ENCODE measurements around the gene ABL2.
A peak's percentile ranks its signal among the peaks of the same experiment; 100 is the strongest.

The ABL2 gene

DNA sequence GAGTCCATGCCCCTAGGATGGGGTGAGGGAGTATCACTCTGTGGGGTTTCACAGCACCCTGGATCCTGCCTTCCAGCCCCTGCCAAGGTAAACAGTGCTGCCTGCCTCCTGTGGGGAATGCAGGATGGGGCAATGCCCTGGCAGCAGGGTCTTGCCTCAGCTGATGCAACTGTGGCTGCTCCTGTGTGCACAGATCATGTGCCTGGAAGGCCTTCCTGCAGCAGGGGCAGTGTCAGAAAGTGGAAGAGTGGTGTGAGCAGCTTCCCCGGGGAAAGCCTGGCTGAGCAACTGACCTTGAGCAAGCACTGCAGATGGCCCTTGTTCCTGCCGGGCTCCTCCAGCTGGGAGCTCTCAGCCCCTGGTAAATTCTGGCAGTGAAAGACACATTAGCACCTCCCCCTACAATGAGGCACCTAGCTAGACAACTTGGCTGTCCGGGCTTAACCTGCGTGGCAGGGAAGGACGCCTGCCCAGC lies 137.7 kb downstream of the ABL2 start:
- no peak for DNase-seq (ENCODE audit: low read depth)

GRCh38 chr1:179090923-179091322 lies 138.6 kb downstream of the ABL2 start:
- no peak for DNase-seq (ENCODE audit: low read depth)

DNA sequence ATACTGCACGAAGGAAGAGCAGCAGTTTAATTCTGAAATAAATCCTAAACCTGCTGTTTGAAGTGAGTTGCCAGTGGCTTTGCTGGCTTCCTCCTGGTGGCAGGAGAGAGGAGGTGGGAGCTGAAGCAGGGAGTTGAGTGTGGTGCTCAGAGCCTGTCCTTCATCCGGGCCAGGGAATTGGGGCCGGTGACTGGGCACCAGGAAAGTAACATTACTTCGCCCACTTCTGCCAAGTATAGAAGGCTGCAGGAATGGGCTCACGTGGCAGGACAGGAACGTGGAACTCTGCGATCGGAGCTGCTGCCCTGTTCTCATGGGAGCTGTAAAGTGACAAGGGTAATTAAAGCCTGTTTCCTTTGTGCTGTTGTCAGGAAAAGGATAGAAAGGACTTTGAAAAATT lies 139.0 kb downstream of the ABL2 start:
- no peak for DNase-seq (ENCODE audit: low read depth)

DNA sequence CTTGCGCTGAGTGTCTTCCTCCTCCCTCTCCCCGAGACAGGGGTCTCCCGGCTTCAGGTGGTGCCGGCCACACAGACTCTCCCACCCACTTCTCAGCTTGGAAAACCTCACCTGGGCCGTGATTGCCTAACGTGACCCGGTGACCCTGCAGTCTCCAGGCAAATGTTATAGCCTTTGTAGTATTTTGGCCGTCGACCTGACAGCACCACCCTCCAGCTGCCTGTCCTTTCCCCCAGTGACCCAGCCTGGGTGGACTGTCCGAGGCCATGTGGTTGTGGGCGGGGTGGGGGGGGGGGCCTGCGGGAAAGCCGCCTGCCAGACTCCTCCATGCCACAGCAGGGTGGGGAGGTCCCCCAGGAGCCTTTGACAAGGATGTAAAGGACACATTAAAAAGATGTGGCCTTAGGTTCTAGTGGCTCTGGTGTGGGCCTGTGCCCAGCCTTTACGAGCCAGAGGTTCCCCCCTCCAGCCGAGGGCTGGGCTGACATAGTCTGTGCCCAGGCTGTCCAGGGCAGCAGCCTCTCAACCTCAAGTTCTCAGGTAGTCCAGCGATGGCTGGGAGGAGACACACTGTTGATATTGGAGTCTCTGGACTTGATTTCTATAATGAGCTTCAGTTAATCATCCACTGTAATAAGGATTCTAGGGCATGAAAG lies 139.5 kb downstream of the ABL2 start:
- no peak for DNase-seq (ENCODE audit: low read depth)

DNA sequence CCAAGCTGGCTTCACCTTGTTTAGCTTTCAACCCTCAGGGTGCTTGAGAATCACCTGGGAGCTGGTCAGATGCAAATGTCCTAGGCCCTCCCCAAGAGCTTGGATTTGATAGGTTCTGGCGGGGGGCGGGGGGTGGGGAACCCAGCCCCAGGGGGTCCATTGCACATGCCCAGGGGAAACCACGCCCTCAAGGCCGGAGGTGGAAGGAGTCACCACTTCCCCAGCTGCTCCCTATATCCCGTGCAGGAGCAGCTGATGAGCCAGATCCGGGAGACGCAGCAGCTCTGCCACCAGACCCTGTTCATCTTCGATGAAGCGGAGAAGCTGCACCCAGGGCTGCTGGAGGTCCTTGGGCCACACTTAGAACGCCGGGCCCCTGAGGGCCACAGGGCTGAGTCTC lies 141.8 kb downstream of the ABL2 start:
- DNase-seq (ENCODE audit: low read depth), result no peak

- DNase-seq (ENCODE audit: low read depth), result no peak
Measured at GRCh38 chr1:179083533-179083932, 145.9 kb downstream of the ABL2 start.

- DNase-seq (ENCODE audit: low read depth), result no peak
Measured at GRCh38 chr1:179082999-179083335, 146.5 kb downstream of the ABL2 start.

GRCh38 chr1:179082333-179082998 lies 147.0 kb downstream of the ABL2 start:
- DNase-seq (ENCODE audit: low read depth), result peak; percentile 20

GRCh38 chr1:179081687-179082332 lies 147.7 kb downstream of the ABL2 start, which contains the start of gene TOR3A:
TSS of gene TOR3A (plus strand) at chr1:179082070. CDS start at chr1:179082129, 59 bp downstream.
- DNase-seq (ENCODE audit: low read depth), result peak; percentile 79

GRCh38 chr1:179080866-179081686 lies 148.4 kb downstream of the ABL2 start:
- no peak for DNase-seq (ENCODE audit: low read depth)

GRCh38 chr1:179079113-179079761 lies 150.2 kb downstream of the ABL2 start:
- peak; percentile 48 for DNase-seq (ENCODE audit: low read depth)

- DNase-seq (ENCODE audit: low read depth), result no peak
Measured at GRCh38 chr1:179077396-179077795, 152.1 kb downstream of the ABL2 start.

GRCh38 chr1:179066471-179066870 lies 163.0 kb downstream of the ABL2 start:
- DNase-seq (ENCODE audit: low read depth), result no peak

DNA sequence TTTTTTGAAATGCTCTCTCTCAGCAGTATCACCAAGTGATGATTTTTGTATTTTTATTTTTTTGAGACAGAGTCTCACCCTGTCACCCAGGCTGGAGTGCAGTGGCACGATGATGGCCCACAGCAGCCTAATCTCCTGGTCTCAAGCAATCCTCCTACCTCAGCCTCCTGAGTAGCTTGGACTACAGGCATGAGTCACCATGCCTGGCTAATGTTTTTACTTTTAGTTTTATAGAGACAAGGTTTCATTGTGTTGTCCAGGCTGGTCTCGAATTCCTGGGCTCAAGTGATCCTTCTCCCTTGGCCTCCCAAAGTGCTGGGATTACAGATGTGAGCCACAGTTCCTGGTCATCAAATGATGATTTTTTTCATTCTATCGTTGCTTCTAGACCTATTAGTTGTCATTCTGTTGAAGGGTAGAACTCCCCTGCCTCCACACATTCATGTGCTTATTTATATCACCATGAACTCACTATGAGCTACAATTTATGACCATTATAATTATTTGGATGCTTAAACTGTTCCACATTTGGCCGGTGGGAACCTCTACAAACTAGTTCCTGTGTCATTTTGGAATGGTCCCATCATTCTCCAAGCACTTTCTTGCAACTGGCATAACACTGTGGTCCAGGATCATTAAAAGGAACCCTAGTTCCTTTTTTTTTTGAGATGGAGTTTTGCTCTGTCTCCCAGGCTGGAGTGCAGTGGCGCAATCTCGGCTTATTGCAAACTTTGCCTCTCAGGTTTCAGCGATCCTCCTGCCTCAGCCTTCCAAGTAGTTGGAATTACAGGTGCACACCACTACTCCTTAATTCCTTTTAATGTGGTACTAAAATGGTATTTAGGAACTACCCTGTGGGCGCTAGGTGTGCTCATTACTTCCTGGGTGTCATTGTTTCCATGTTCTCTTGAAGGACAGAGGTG lies 167.9 kb downstream of the ABL2 start:
- DNase-seq (ENCODE audit: low read depth), result no peak

DNA sequence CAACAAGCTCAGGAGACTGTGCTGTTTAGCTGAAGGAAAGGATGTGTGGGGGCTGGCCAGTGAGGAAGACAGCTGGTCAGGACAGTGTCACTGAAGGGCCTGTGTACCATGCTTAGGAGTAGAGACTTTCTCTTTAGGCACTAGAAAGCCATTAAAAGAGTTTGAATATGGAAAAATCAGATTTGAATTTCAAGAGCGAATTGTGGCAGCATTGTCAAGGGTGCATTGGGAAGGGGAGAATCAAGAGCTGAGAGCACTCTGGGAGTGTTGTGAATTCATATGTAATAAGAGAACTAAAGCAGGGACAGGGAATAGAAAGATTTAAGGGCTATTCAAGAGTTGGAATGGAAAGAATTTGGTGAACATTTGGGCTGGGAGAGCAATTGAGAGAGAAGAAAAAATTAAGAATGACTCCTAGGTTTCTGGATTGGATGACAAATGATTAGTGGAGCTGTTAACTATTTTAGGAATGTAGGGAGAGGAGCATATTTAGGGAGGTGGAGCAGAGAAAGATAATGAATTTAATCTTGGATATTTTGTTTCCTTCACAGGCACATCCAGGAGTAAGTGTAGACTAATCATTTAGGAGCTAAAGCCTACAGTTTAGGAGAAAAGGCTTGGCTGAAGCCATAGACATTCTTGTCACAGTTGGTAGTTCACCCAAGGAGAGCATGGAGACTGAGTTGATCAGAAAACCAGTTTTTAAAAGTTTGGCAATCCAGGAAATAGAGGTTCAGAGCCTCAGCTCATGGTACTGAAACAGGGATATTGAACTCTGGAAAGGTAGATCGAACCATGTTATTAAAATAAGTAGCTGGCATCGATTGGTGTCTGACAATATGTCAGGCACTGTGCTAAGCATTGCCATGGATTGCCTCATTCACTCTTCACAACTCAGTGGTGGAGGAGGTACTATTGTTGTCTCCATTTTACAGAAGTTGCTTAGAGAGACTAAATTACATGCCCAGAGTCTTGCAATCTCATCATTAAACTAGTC lies 170.7 kb downstream of the ABL2 start:
- no peak for DNase-seq (ENCODE audit: low read depth)

DNA sequence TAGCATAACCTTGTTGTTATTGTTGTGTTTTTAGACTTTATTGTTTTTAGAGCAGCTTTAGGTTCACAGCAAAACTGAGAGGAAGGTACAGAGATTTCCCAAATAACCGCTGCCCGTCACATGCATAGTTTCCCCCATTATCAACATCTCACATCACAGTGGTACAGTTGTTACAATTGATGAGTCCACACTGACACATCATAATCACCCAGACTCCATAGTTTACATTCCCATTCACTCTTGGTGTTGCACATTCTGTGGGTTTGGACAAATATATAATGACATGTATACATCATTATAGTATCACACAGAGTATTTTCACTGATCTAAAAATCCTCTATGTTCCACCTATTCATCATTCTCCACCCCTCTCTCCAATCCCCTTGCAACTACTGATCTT lies 173.5 kb downstream of the ABL2 start:
- no peak for DNase-seq (ENCODE audit: low read depth)

- no peak for DNase-seq (ENCODE audit: low read depth)
Measured at GRCh38 chr1:179053486-179053885, 176.0 kb downstream of the ABL2 start.

DNA sequence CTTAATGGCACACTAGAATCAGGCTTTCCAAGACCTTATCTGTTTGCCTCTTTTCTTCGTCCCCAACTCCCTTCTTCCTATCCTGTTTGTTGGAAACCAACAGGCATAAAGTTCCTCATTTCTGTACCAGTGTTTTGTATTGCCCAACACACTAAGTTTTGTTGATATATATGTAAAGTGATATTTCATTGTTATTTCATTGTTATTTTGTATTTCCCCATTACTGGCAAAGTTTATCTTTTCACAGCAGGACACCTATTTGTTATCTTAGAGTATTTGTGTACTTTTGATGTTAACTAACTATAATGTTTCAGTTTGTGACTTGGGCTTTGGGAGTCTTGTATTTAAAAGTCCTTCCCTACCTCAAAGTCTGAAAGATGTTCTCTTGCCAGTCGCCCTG lies 176.7 kb downstream of the ABL2 start:
- DNase-seq (ENCODE audit: low read depth), result no peak
